Activated CD4-positive, alpha-beta T cell treated with anti-CD3 and anti-CD28 coated beads, Interleukin-10, Interleukin-2, amounts not matched to agents 100 ng/mL and 50 ng/mL, durations not matched to agents 16 hours and 8 hours (primary cell): ENCODE results near the gene GPRC5B.

Source experiments
- DNase-seq: peaks from one replicate; pipeline ENCODE4 v3.0.0-alpha.2; 2020

The GPRC5B gene

DNA sequence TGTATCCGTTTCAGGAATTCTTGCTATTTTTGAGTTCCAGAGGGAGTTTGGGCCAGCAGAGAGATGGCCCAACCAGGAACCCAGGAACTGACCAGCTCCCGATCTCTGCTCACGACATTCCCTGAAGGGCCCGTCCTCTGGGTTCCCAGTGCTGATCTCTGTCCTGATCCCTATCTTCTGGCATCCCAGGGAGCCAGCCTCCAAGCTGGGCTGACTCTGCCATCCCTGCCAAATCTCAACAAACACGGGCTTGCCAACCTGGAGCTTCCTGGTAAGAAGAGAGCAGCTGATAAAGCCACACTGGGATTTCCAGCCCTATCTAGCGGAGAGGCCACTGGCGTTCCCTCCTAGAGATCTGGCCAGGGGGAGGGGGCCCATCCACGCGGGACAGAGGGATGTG lies 16.2 kb downstream of the GPRC5B start:
- DNase-seq = no peak

DNA sequence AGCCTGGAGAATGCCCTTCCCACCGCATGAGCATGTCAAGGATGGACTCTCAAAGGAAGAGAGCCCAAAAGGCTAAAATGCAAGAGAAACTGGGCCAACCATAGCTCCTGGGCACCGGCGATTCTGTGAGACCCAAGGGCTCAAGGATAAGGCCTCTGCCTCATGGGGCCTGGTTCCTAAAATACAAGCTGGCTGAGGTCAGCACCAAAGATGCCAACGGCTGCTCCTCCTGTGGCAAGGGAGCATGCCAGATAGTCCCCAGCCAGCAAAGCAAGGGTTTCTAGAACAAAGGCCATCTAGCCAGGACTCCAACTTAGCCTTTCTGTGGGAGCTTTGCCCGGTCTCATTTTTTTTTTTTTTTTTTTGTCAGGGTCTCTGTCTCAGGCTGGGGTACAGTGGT lies 20.1 kb downstream of the GPRC5B start:
- no peak for DNase-seq

DNA sequence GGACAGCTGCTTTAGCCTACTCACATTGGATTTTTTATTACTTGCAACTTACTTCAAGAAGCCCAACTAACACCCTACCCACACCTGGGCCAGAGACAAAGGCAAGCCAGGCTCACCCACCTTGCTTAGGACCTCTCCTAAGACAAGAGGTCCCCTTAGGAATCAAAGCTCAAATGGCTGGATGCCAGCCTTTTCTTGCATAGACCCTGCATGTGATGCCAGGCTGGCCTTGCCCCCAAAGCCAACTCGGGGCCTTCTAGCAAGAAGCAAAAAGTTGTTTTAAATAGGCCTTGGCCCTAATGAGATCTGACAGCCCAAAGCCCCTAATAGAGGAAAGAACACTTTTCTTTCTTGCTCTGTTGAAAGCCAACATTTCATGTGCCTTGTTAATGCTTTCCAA lies 20.7 kb downstream of the GPRC5B start:
- no peak for DNase-seq

DNA sequence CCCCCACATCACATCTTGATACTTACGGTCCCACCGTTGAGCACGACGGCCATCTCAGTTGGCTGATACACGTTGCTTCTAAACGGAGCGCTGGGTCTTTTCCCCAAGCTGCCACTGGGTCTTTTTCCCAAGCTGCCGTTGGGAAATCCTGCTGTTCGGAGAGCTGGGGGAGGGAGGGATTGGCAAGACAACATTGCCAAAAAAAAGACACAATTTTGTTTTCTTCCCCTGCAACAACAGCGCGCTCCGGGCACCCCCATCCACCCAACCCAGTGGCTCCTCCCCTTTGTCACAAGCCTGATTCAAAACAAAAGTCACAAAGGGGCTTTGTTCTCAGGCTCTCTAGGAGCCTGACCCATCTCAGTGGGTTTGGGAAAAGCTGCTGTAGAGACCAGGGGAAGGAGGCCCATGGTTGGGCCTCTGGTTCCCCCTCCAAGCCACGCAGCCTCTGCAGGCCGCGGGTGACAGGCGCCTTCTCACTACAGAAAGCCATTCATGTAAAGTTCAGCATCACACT lies 22.8 kb downstream of the GPRC5B start:
- DNase-seq = no peak

DNA sequence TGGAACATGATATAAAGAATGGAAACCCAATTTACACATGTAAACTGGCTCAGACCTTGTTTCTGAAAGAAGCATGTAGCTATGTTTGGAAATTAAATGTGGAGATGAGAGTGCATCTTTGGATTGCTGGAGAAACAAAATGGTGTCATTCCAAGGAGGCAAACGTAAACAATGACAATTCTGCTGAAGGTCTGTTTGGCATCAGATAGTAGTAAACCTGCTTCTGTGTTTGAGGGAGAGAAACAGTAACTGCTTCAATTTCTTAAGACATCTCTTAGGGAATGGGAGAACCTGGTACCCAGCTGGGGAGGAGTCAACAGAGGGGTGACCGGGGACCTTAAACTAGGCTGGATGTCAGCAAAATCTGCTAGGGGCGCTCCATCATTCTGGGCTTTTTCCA lies 23.5 kb downstream of the GPRC5B start:
- DNase-seq = no peak

DNA sequence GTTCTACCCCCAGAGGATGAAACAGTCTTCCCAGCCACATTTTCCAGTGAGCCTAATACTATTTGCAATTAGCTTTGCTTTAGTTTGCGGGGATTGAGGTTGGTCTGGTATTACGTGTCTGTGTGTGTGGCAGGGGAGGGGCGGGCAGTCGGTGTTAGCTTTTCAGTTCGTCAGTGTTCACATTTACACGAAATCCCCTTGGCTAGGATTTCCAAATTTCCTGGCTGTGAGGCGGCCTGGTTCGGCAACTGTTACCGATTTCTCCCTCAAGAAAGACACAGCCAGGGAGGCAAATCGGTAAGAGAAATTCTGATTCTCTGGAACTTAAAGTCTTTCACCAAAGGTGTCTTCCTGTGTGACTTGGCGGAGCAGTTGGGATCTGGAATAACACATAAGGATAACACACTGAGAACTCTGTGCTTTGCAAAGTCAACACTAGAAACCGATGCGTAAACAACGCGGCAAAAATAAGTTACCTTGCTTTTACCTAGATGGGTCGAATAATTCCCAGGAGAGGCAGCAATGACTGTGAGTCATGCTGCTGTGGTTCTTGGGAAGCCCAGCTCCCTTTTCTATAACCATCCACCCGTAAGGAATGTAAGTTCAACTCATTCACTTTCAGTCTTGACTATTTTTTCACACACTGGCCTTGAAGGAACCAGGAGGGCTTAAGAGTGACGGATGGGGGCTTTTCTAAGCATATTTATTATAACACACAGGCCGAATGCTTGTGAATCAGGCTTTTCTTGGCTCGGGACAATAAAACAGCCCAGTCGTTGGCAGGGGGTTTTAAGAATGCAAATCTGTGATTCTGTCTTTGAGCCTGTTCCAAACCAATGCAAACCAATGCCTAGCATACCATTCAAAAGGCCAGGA lies 24.2 kb downstream of the GPRC5B start:
- no peak for DNase-seq

DNA sequence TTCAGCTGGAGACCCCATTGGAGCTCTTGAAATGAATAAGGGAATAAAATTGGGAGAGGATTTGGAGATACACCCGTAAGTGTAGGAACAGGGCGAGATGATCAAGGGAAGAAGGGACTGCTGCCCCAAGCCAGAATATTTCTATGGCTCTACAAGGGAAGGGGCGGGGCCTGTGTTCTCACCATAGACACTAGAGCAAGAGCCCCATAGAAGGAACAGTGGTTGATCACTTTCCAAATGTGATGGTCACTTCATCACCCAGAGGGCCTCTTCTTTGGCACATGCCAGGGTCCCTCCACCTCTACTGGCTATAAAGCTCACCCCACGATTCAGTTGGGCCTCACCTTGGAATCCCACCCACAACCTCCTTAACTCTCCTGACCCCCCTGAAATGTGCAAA lies 25.0 kb downstream of the GPRC5B start:
- no peak for DNase-seq

DNA sequence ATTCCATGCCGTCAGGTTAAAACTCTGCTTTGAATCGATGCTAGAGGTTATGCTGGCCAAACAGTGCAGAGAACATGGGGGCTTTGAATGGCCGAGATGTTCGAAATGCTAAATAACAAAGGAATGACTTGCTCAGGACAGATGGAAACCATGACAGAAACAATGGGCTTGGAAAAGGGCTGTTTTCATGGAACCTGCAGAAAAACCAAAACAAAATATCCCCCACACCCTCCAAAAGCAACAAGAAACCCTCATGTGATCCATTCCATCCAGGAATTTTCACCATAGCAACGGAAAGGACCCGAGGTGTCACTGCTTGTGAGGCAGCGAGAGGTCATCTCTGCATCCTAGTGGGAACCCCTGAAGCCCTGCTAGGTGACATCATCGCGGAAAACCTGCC lies 25.5 kb downstream of the GPRC5B start:
- DNase-seq = no peak

DNA sequence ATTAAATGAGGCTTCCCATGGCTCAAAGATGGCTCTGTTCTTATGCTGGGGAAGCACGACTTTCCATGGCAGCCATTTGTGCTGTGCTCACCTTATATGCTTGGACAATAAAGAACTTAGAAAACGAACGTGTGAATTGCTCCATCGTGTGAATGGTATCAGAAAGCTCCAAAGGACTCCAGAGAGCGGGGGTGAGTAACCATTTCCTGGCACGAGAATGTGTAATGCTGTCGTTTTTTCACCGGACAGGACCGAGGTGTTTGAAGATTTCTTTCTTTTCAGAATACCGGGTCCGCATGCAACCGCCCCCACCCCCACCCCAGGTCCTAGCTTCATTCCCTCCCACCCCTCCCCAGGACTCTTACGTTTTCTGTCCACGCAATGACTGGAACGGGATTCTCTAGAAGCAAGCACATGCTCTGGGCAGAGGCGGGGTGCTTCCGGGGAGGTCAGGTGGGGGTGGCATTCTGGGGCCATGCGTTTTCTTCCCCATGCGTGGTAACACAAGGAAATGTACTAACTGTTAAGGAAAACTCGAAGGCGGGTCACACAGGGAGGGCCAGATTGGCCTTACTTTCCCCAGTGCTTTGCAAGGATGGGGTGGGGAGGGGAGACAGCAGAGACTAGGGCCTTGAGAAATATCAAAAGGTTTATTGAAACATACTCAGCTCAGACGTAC lies 26.2 kb downstream of the GPRC5B start:
- no peak for DNase-seq

DNA sequence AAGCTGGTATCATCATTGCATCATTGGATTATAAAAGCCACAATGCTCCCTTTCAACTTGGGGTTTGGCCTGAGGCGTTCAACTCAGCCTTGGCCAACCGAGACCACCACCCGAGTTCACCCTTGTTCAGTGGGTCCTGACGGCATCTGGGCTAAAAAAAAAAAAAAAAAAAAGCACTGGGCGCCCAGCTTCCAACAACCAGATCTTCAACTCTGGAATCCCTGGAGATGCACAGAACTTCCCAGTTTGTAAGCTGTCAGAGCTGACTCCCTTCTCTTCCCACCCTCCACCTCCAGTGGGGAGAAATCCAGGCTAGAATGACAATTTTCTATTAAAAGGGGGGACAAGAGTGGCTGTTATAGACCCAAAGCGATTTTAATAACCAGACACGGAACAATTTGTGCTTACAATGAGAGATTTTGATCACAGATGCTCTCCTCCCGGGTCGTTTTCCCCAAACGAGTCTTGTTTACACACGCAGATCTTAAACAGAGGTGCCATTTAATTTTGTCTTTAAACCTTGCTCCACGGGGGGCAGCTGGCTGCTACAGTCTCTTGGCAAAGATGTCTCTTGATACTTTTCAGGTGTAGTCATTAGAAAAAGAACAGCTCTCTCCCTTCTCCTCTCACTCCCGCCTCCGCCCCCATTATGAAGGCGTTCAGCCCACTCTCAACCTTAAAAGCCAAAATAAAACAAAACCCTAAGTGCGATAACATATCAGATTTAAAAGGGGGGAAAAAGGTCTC lies 26.9 kb downstream of the GPRC5B start:
- DNase-seq = no peak

DNA sequence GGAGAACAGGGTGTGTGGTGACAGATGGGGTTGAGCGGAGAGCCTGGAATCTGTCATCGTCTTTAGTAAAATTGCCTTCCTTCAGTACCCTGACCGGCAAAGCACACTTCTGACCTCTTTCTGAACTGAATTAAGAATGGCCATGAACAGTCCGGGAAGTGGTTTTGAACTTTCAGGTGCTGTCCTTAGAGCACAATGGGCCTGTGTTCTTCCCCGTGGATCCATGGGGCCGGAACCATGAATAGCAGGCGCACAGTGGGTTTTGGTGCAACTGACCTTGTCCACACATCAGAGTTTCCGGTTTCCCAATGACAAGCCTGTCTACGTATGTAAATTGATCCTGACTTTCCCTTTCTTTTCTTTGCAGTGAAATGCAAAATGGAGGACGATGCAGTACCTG lies 28.5 kb downstream of the GPRC5B start:
- no peak for DNase-seq

DNA sequence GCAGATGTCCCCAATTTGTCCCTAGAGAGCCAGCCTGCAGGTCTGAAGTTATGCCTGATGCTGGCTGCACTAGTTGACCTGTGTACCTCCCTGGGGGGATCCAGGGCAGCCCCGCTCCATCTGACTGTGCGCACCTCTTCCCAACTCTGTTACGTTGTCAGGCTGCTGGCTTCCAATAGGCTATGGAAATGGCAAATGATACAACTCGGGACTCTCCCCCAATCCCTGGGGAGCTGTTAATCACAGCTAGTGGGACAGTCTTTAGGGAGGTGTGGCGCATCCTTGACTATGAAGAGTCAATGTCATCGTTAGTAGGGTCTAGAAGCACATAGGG lies 30.1 kb downstream of the GPRC5B start:
- DNase-seq = no peak

DNA sequence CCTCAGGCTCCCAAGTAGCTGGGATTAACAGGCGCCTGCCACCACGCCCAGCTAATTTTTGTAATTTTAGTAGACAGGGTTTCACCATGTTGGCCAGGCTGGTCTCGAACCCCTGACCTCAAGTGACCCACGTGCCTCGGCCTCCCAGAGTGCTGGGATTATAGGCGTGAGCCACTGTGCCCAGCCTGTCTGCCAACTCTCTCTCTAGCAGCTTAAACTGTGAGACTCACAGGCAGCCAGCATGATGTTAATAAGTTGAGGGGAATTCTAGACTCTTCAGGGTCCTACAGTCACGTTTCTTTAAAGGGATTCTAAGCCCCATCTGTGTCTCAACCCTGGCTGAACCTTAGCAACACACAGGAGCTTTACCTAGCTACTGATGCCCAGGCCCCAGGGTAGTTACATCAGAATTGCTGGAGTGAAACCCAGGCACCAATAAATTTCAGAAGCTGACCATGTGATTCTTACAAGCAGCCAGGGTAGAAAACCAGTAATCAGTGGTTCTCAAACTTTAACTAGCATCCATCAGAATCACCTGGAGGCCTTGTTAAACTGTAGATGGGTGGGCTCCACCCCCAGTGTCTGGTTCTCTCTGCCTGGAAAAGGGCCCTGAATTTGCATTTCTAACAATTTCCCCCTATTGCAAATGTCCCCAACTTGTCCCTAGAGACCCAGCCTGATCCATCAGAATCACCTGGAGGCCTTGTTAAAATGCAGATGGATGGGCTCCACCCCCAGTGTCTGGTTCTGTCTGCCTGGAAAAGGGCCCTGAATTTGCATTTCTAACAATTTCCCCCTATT lies 30.7 kb downstream of the GPRC5B start:
- DNase-seq = no peak

DNA sequence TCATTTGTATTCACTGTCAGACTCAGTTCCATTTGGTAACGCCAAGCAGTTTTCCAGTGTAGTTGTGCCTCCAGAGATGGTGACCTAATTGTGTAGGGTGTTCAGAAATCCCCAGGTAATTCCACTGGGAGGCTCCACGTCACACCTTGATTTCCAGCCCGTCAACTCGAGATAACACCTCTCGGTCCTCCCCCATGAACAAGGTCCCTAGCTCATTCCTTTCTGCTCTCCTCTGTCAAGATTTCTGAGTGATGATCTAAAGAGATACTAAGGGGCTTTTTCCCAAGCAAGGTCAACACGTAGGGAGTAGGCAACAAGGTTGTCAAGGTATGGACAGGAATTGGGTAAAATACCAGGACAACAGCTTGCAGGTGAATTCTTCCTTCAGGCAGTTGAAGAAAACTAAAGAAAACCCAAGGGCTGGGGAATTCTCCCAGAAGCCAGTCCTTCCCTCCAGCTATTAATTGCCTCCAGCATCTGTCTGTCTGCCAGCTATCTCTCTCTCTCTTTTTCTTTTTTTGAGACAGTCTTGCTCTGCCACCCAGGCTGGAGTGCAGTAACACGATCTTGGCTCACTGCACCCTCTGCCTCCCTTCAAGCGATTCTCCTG lies 31.4 kb downstream of the GPRC5B start:
- DNase-seq = no peak

DNA sequence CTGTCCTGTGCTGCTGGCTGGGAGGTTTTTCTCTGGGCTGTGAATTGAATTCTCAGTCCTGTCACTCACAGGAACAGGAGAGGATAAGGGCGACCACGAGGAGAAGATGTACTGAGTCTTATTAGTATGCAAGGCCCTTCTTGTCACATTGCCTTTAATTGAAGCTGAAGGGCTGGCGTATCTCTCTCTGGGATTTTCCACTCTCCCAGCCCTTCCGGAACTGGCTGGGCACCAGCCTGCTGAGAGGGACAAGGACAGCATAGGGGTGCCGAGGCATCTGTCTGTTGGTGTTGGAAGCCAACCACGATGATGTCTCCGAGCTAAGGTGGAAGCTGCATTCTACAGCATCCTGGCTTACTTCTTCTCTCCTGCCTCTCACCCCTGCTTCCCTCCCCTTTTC lies 33.2 kb downstream of the GPRC5B start:
- no peak for DNase-seq

DNA sequence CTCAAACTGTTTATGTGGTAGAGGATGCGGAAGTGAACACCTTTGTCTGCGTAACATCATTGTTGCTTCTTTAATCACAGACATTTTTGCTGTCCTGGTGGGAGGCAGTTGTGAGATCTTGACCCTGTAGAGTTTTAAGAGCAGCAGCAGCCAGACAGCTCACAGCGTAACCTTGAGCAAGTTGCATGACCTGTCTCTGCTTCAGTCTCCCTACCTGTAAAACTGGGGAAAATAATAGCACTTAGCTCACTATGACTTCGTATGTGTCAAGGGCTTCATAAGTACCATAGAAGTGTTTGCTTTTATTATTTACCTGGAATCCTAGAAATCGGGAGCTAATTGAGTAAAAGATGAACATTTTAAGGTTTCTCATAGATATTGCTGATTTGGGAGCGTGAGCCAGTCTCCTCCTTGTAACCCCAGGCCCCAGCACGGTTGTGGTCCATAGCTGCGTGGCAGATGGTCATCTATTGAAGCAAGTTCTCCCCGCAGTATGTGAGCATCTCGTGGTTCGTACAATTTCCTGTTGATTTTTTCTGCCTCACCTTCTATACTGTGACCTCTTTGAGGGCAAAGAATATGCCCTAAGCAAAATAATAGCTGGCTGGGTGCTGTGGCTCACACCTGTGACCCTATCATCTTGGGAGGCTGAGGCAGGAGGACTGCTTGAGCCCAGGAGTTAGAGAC lies 34.4 kb downstream of the GPRC5B start:
- no peak for DNase-seq

DNA sequence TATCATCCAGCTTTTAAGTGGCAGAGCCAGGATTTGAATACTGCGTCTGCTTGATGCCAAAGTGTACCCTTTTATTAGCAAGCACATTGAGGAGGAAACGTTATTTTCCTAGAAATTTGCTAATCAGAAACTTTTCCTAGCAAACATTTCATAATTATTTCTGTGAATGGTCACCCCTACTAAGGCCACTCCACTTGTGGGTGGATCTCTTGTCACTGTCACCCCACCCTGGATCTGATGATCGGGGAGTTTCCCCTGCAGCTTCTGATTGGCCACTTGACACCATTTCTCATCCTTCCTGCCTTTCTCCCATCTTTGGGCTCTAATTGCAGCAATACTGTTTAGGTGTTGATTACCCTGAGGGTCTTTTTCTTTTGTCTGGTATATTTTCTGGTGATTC lies 35.9 kb downstream of the GPRC5B start:
- DNase-seq = no peak

DNA sequence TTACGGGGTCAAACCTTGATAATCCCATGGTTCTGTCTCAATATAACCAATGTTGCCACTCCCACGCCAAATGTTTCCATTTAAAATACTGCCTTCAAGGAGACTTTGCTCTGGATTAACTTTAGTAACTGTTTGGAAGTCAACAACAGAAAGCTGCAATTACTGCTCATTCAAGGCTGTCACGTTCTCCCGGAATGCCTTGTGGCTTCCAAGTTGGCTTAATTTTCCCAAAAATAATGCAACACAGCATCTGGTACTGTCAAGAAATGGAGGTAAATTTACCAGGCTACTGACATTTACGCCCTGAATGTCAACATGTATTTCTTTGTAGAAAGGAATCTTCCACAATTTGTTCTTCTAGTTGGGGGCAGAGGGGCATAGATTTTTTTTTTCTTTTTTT lies 38.2 kb downstream of the GPRC5B start:
- DNase-seq = no peak

DNA sequence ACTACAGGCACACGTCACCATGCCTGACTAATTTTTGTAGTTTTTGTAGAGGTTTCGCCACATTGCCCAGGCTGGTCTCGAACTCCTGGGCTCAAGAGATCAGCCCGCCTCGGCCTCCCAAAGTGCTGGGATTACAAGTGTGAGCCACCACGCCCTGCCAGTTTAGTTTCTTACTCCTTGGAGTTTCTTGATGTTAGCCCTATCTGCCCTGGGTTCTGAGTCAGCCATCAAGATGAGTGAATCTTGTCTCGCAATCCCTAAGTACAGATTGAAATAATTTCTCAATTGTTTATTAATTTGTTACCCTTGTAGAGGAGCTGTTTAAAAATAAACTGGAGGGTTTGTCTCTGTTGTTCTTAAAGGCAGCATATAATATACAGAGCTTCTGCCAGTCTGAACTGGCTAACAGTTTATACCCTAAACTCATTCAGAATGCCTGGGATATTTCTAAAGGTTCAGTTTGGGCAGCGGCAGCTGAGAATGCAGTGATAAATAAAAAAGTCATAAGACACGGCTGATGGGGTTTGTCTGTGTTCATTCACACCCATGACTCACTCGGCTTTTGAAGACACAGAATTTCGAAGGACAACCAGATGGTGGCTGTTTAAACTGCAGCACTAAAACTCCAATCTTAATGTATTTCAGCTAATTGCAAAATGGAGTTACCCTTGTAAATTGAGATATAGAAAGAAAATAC lies 39.6 kb downstream of the GPRC5B start:
- no peak for DNase-seq

DNA sequence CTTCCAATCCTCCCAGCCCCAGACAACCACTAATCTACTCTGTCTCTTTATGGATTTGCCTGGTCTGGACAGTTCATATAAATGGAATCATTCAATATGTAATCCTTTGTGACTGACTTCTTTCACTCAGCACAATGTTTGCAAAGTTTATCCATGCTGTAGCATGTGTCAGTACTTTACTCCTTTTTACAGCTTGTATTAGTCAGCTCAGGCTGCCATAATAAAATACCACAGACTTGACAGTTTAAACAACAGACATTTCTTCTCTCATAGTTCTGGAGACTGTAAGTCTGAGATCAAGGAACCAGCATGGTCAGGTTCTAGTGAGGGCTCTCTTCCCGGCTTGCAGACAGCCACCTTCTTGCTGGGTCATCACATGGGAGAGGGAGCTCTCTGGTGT lies 41.3 kb downstream of the GPRC5B start:
- DNase-seq = no peak
